ENCODE data around the gene DAGLA. TPM values are rescaled to one million over a fixed set of nuclear protein-coding genes. Genes with fewer than 3 reads are reported as not detected.

Gene DAGLA
- total RNA-seq, 1 experiment from 2014 or later, result 4.5 TPM

DNA sequence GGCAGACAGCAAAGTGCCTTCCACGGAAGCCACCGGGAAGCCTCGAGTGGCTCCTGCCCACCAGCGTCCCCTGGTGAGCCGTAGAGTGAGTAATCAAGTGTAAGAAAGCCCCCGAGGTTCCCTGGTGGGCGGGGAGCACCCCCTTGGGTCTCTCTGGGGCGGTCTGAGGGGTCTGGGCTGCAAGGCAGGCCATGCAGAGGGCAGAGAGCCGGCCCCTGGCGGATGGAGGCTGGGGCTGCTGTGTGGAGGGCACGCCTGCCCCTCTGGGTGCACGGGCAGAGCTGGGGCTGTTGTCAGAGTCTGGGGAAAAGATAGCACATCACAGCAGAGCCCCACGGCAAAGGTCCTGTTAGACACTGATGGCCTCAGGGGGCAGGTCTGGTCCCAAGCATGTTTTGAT lies 46.6 kb downstream of the DAGLA start:
- H3K36me3 Mint-ChIP-seq (ENCODE audit: insufficient read depth in 1 of 3, low read depth in 3 of 3), result peaks cover 8 to 28% (median 22%) of the 10 kb centered on the region in 3 experiments
- Histone ChIP-seq H2BK5ac (ENCODE audit: insufficient read length, low read length) (no peak overlapping the region), H4K91ac (ENCODE audit: insufficient read length, low read depth, low read length) (no peak overlapping the region), H2BK20ac (ENCODE audit: low read depth, low read length, poor library complexity, severe bottlenecking) (no peak overlapping the region), H3K18ac (ENCODE audit: insufficient read length, low read depth, low read length) (no peak overlapping the region), H3K79me2 (ENCODE audit: insufficient read depth, low read length) (no peaks in the 10 kb centered on the region), H2AK5ac (ENCODE audit: insufficient read length, low read length) (no peak overlapping the region), H4K8ac (replicated peaks; ENCODE audit: insufficient read length, low read depth, low read length) (no peak overlapping the region), H2BK120ac (ENCODE audit: low read depth, low read length, poor library complexity, severe bottlenecking) (no peak overlapping the region), H2AFZ (ENCODE audit: low read length) (no peak overlapping the region), H3K27me3 (ENCODE audit: insufficient read depth, low read length) (no peaks in the 10 kb centered on the region), H3K56ac (ENCODE audit: insufficient read length, low read depth, low read length) (no peak overlapping the region), H3K4ac (ENCODE audit: low read depth, low read length) (no peak overlapping the region), H3K27ac (ENCODE audit: insufficient read length, low read depth, low read length) (no peak overlapping the region), H3K9ac (ENCODE audit: extremely low read depth, insufficient read length, low read length) (no peak overlapping the region), H3K23ac (ENCODE audit: insufficient read length, low read depth, low read length) (no peak overlapping the region), H3T11ph (ENCODE audit: low read length) (no peak overlapping the region), H3K14ac (ENCODE audit: insufficient read depth, low read length) (no peak overlapping the region), H2BK12ac (ENCODE audit: insufficient read length, low read depth, low read length) (no peak overlapping the region), H3K79me1 (ENCODE audit: insufficient read depth, low read depth, low read length, poor library complexity, severe bottlenecking) (no peaks in the 10 kb centered on the region), H3K4me2 (ENCODE audit: insufficient read depth, insufficient read length, low read length) (no peak overlapping the region), H3K4me1 (ENCODE audit: insufficient read depth, low read length) (no peaks in the 10 kb centered on the region), H2BK15ac (ENCODE audit: low read depth, low read length) (no peak overlapping the region), H4K20me1 (ENCODE audit: control insufficient read depth, insufficient read depth, insufficient read length) (no peaks in the 10 kb centered on the region), H3K23me2 (ENCODE audit: insufficient read length, low read depth, low read length, poor library complexity, severe bottlenecking) (no peaks in the 10 kb centered on the region), H4K5ac (ENCODE audit: insufficient read length, low read depth, low read length) (no peak overlapping the region), H3K9me3 (ENCODE audit: control insufficient read depth, low read depth, low read length) (no peaks in the 10 kb centered on the region)
- no peak overlapping the region for H3K4me3 Mint-ChIP-seq
- WGBS (ENCODE audit: extremely low coverage, insufficient read length, low lambda C conversion rate), result no CpG with 5 or more reads among the region's 13 CpGs
- TF ChIP-seq, protein P1, sequence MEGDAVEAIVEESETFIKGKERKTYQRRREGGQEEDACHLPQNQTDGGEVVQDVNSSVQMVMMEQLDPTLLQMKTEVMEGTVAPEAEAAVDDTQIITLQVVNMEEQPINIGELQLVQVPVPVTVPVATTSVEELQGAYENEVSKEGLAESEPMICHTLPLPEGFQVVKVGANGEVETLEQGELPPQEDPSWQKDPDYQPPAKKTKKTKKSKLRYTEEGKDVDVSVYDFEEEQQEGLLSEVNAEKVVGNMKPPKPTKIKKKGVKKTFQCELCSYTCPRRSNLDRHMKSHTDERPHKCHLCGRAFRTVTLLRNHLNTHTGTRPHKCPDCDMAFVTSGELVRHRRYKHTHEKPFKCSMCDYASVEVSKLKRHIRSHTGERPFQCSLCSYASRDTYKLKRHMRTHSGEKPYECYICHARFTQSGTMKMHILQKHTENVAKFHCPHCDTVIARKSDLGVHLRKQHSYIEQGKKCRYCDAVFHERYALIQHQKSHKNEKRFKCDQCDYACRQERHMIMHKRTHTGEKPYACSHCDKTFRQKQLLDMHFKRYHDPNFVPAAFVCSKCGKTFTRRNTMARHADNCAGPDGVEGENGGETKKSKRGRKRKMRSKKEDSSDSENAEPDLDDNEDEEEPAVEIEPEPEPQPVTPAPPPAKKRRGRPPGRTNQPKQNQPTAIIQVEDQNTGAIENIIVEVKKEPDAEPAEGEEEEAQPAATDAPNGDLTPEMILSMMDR (conservative IDR thresholded peaks at IDR 0.05), result no peak
- no peak overlapping the region; a peak in 1 of 7 replicates for H3K27ac Mint-ChIP-seq
- no peak for DNase-seq
- H3K9me3 Mint-ChIP-seq, result no peaks in the 10 kb centered on the region
- no peaks in the 10 kb centered on the region for H3K27me3 Mint-ChIP-seq (ENCODE audit: low read depth)
- peaks cover 0 to 2% of the 10 kb centered on the region in 2 experiments; a peak in 1 of 4 replicates for H3K4me1 Mint-ChIP-seq

All from H9 (cell line).